Right cardiac atrium (tissue), 5 donors: ENCODE measurements around the gene NOTCH2. TPM values are rescaled to one million over a fixed set of nuclear protein-coding genes. Genes with fewer than 3 reads are reported as not detected.
A peak's percentile ranks its signal among the peaks of the same experiment; 100 is the strongest.
"Not testable (repeated sequence)": the region's sequence is repeated elsewhere in the genome, so short reads cannot be mapped to it uniquely, and the experiment has no call there.

Experiments
- ATAC-seq, 2 donors: fragments of 200-7000 bp; cut with Tn5 transposase; one replicate each; pipeline versions ENCODE4 v1.8.0 to v1.9.1; 2020; ENCODE audit warnings: moderate library complexity in 2 of 2, mild to moderate bottlenecking in 1 of 2
- DNase-seq, 3 donors: peaks; one replicate each; pipeline ENCODE4 v3.0.0-alpha.2; 2020
- H3K27ac ChIP-seq: one replicate; pipeline ENCODE4 v1.5.1; 2013; ENCODE audit warnings: mild to moderate bottlenecking, low read length, control low read depth, moderate library complexity
- H3K27me3 ChIP-seq: one replicate; pipeline ENCODE4 v1.6.1; 2013; ENCODE audit not compliant: control insufficient read depth, insufficient read depth
- H3K4me1 ChIP-seq: one replicate; pipeline ENCODE4 v1.6.1; 2013; ENCODE audit warnings: low read length; ENCODE audit not compliant: control insufficient read depth, insufficient read depth
- H3K4me3 ChIP-seq: one replicate; pipeline ENCODE4 v1.5.1; 2013; ENCODE audit warnings: low read length, control low read depth
- H3K9me3 ChIP-seq: one replicate; pipeline ENCODE4 v1.6.1; 2013; ENCODE audit warnings: low read length; ENCODE audit not compliant: control insufficient read depth
- WGBS: extraction: QIAGEN DNeasy Blood & Tissue Kit; methylation state at CpG from one replicate; pipeline ENCODE4 v1.1.7; 2013; 5-methylcytosine and 5-hydroxymethylcytosine counted together
- intact Hi-C, 4 donors: fragments of 100-400 bp; cut with DNase I; formaldehyde crosslinking; loops; one replicate each; pipeline versions ENCODE4 v1.11.0 to v1.14.0; 2022 to 2023
- polyA plus RNA-seq: library from polyadenylated mRNA; stranded (reverse); fragments of 200-250 nt; gene quantifications from one replicate; pipeline ENCODE4 v1.2.3, GENCODE V29; 2013
- total RNA-seq, 4 donors: library from RNA; stranded (reverse); fragmentation: NEBNext Ultra II Directional; extraction: Animal tissue kit (Norgen Biotek cat#: 25700); gene quantifications; one replicate each; pipeline ENCODE4 v1.2.1, GENCODE V29; 2021
- donor health status: healthy with polysubstance abuse.
- donor health status: DM: no; HTN: yes; CAD: no.
- donor health status: DM: no; HTN: no; CAD: no.
- donor health status: DM: no; HTN: yes; CAD: no; lungs with severe emphysema.
- donor health status: DM: yes; HTN: yes; CAD: no.

Gene NOTCH2
- total and polyA plus RNA-seq, 5 donors: 6.6 to 65.7 (median 39.2) TPM

GRCh38 chr1:119988306-119989062 lies 81.0 kb downstream of the NOTCH2 start:
- Histone ChIP-seq H3K9me3 (no peaks in the 10 kb centered on the region), H3K4me1 (peaks cover 3% of the 10 kb centered on the region), H3K27me3 (no peaks in the 10 kb centered on the region), H3K4me3 (no peak overlapping the region), H3K27ac (no peak overlapping the region)
- WGBS: 82% methylated on average over 2 of the region's 2 CpGs
- intact Hi-C loops: no loop called here
- DNase-seq (no peak), ATAC-seq (no peak)

- no peak for ATAC-seq
These were observed 81.8 kb downstream of the NOTCH2 start for GRCh38 chr1:119987686-119988085.

GRCh38 chr1:119987112-119987511 lies 82.3 kb downstream of the NOTCH2 start:
- no peaks in the 10 kb centered on the region for H3K27me3 ChIP-seq
- H3K4me3 ChIP-seq: no peak overlapping the region
- H3K27ac ChIP-seq: no peak overlapping the region
- intact Hi-C loops: no loop called here
- peak; percentile 81 to 86 for ATAC-seq
- WGBS: 55% methylated on average over 2 of the region's 2 CpGs
- no peak for DNase-seq
- H3K9me3 ChIP-seq: no peaks in the 10 kb centered on the region
- peaks cover 3% of the 10 kb centered on the region for H3K4me1 ChIP-seq

More at GRCh38 chr1:119987686-119988085, 81.8 kb downstream of the NOTCH2 start:
- H3K27me3 ChIP-seq: no peaks in the 10 kb centered on the region
- no peaks in the 10 kb centered on the region for H3K9me3 ChIP-seq
- no peak for DNase-seq
- 82% methylated on average over 1 of the region's 1 CpG for WGBS
- peaks cover 3% of the 10 kb centered on the region for H3K4me1 ChIP-seq
- no peak overlapping the region for H3K4me3 ChIP-seq
- intact Hi-C loops: no loop called here
- H3K27ac ChIP-seq: no peak overlapping the region

- no peak overlapping the region for H3K4me3 ChIP-seq
- H3K4me1 ChIP-seq: peaks cover 3% of the 10 kb centered on the region
- no peaks in the 10 kb centered on the region for H3K27me3 ChIP-seq
- DNase-seq (no peak), ATAC-seq (no peak)
- H3K27ac ChIP-seq: no peak overlapping the region
- no peaks in the 10 kb centered on the region for H3K9me3 ChIP-seq
- intact Hi-C loops: no loop called here
- 92% methylated on average over 3 of the region's 3 CpGs for WGBS
These were observed 83.4 kb downstream of the NOTCH2 start for GRCh38 chr1:119986007-119986497.

GRCh38 chr1:119984771-119985170 lies 84.7 kb downstream of the NOTCH2 start:
- ATAC-seq: no peak
- peaks cover 3% of the 10 kb centered on the region for H3K4me1 ChIP-seq
- no peak overlapping the region for H3K27ac ChIP-seq
- intact Hi-C loops: no loop called here
- H3K27me3 ChIP-seq: no peaks in the 10 kb centered on the region
- DNase-seq: no peak
- 41% methylated on average over 1 of the region's 1 CpG for WGBS
- H3K9me3 ChIP-seq: no peaks in the 10 kb centered on the region
- H3K4me3 ChIP-seq: no peak overlapping the region

GRCh38 chr1:119981986-119982815 lies 87.3 kb downstream of the NOTCH2 start:
- ATAC-seq (no peak), DNase-seq (no peak)
- H3K9me3 ChIP-seq: no peaks in the 10 kb centered on the region
- 11% methylated on average over 1 of the region's 1 CpG for WGBS
- intact Hi-C loops: no loop called here
- no peaks in the 10 kb centered on the region for H3K27me3 ChIP-seq
- H3K27ac ChIP-seq: no peak overlapping the region
- no peak overlapping the region for H3K4me3 ChIP-seq
- H3K4me1 ChIP-seq: peaks cover 2% of the 10 kb centered on the region

GRCh38 chr1:119981496-119981895 lies 88.0 kb downstream of the NOTCH2 start:
- ATAC-seq (no peak), DNase-seq (no peak)
- Histone ChIP-seq H3K27me3 (no peaks in the 10 kb centered on the region), H3K9me3 (no peaks in the 10 kb centered on the region), H3K27ac (no peak overlapping the region), H3K4me3 (no peak overlapping the region), H3K4me1 (no peaks in the 10 kb centered on the region)
- WGBS: 73% methylated on average over 5 of the region's 5 CpGs
- intact Hi-C loops: no loop called here

GRCh38 chr1:119978018-119978505 lies 91.4 kb downstream of the NOTCH2 start:
- H3K4me1 ChIP-seq: peaks cover 3% of the 10 kb centered on the region
- no peak overlapping the region for H3K27ac ChIP-seq
- DNase-seq (no peak), ATAC-seq (peak; percentile 35 to 36)
- no peaks in the 10 kb centered on the region for H3K27me3 ChIP-seq
- no peaks in the 10 kb centered on the region for H3K9me3 ChIP-seq
- H3K4me3 ChIP-seq: no peak overlapping the region
- intact Hi-C loops: no loop called here
- WGBS: 83% methylated on average over 4 of the region's 4 CpGs

GRCh38 chr1:119977113-119977736 lies 92.2 kb downstream of the NOTCH2 start:
- H3K4me1 ChIP-seq, intact Hi-C loops, DNase-seq, H3K27me3 ChIP-seq, H3K9me3 ChIP-seq, H3K27ac ChIP-seq, ATAC-seq, H3K4me3 ChIP-seq: not testable (repeated sequence)
- WGBS: 87% methylated on average over 8 of the region's 8 CpGs

GRCh38 chr1:119975582-119976254 lies 93.7 kb downstream of the NOTCH2 start:
- H3K27ac ChIP-seq, H3K9me3 ChIP-seq, H3K4me3 ChIP-seq, H3K27me3 ChIP-seq, DNase-seq, H3K4me1 ChIP-seq, intact Hi-C loops: not testable (repeated sequence)
- 86% methylated on average over 5 of the region's 5 CpGs for WGBS
- peak in 1 of 2 donors; percentile 61 for ATAC-seq
